CD4-positive, alpha-beta memory T cell (primary cell): ENCODE measurements around the gene IFI16. TPM values are rescaled to one million over a fixed set of nuclear protein-coding genes. Genes with fewer than 3 reads are reported as not detected.
A peak's percentile ranks its signal among the peaks of the same experiment; 100 is the strongest.
"Not testable (repeated sequence)": the region's sequence is repeated elsewhere in the genome, so short reads cannot be mapped to it uniquely, and the experiment has no call there.

Experiments
- CTCF ChIA-PET: fragments of 350-600 bp; sonication (Branson Sonifier 250); formaldehyde crosslinking; loops from one replicate; lab custom pipeline; 2021; ENCODE audit warnings: inconsistent platforms; ENCODE audit not compliant: partially characterized antibody; lab: Charles Lee
- POLR2A ChIA-PET: fragments of 350-600 bp; sonication (Branson Sonifier 250); formaldehyde crosslinking; loops from one replicate; lab custom pipeline; 2021; ENCODE audit not compliant: partially characterized antibody; lab: Charles Lee
- DNase-seq, 5 donors: peaks; one replicate each; pipeline versions ENCODE4 v3.0.0 to v3.0.0-alpha.2; 2020 to 2022; ENCODE audit warnings: mixed read lengths in 1 of 5
- H3K27ac ChIP-seq: one replicate; pipeline ENCODE4 v1.7.0; 2013; ENCODE audit warnings: low read depth, low read length
- H3K27me3 ChIP-seq: 2 replicates; pipeline ENCODE4 v1.7.0; 2013; ENCODE audit warnings: mild to moderate bottlenecking, low read length, moderate library complexity; ENCODE audit not compliant: insufficient read depth
- H3K36me3 ChIP-seq: 2 replicates; pipeline ENCODE4 v1.7.0; 2013; ENCODE audit warnings: mild to moderate bottlenecking, low read length, moderate library complexity; ENCODE audit not compliant: insufficient read depth
- H3K4me1 ChIP-seq: 2 replicates; pipeline ENCODE4 v1.7.0; 2013; ENCODE audit warnings: mild to moderate bottlenecking, low read length, moderate library complexity; ENCODE audit not compliant: insufficient read depth
- H3K4me3 ChIP-seq, 2 donors: one replicate each; pipeline ENCODE4 v1.7.0; 2013; ENCODE audit warnings: low read length in 2 of 2, mild to moderate bottlenecking in 1 of 2
- H3K9me3 ChIP-seq, 2 donors: one replicate each; pipeline ENCODE4 v1.7.0; 2013; ENCODE audit warnings: low read length in 2 of 2, control low read depth in 1 of 2; ENCODE audit not compliant: control insufficient read depth in 1 of 2
- H3K27ac Mint-ChIP-seq, 7 donors: one replicate each; pipeline ENCODE4 v1.8.0; 2020 to 2021; ENCODE audit warnings: mixed read lengths in 7 of 7, mild to moderate bottlenecking in 6 of 7, inconsistent platforms in 3 of 7, moderate library complexity in 3 of 7
- H3K27me3 Mint-ChIP-seq, 2 donors: one replicate each; pipeline ENCODE4 v1.8.0; 2020 to 2021; ENCODE audit warnings: mixed read lengths in 2 of 2
- H3K36me3 Mint-ChIP-seq, 2 donors: one replicate each; pipeline ENCODE4 v1.8.0; 2020 to 2021; ENCODE audit warnings: mixed read lengths in 2 of 2, inconsistent platforms in 1 of 2, mild to moderate bottlenecking in 1 of 2
- H3K4me1 Mint-ChIP-seq, 4 donors: one replicate each; pipeline ENCODE4 v1.8.0; 2020 to 2021; ENCODE audit warnings: mixed read lengths in 4 of 4, mild to moderate bottlenecking in 1 of 4
- H3K4me3 Mint-ChIP-seq, 8 donors: one replicate each; pipeline ENCODE4 v1.8.0; 2020 to 2021; ENCODE audit warnings: mixed read lengths in 8 of 8, mild to moderate bottlenecking in 7 of 8, moderate library complexity in 6 of 8, inconsistent platforms in 3 of 8
- H3K9me3 Mint-ChIP-seq, 8 donors: one replicate each; pipeline ENCODE4 v1.8.0; 2020 to 2021; ENCODE audit warnings: mixed read lengths in 8 of 8, mild to moderate bottlenecking in 5 of 8, inconsistent platforms in 3 of 8, moderate library complexity in 1 of 8
- intact Hi-C: fragments of 100-400 bp; cut with micrococcal nuclease; formaldehyde crosslinking; loops from one replicate; pipeline ENCODE4 v1.15.1; 2023
- polyA plus RNA-seq, 2 donors: library from polyadenylated mRNA; unstranded; fragments of 300-500 nt; fragmentation: Illumina TruSeq; gene quantifications; one replicate each; pipeline ENCODE4 v1.2.3, GENCODE V29; 2021
- total RNA-seq, 2 experiments: library from RNA; stranded (reverse); gene quantifications; one replicate each; pipeline ENCODE4 v1.2.3, GENCODE V29; 2021

The IFI16 gene
- total and polyA plus RNA-seq, 4 experiments from 2014 or later = 53.2 to 162 (median 146) TPM

DNA sequence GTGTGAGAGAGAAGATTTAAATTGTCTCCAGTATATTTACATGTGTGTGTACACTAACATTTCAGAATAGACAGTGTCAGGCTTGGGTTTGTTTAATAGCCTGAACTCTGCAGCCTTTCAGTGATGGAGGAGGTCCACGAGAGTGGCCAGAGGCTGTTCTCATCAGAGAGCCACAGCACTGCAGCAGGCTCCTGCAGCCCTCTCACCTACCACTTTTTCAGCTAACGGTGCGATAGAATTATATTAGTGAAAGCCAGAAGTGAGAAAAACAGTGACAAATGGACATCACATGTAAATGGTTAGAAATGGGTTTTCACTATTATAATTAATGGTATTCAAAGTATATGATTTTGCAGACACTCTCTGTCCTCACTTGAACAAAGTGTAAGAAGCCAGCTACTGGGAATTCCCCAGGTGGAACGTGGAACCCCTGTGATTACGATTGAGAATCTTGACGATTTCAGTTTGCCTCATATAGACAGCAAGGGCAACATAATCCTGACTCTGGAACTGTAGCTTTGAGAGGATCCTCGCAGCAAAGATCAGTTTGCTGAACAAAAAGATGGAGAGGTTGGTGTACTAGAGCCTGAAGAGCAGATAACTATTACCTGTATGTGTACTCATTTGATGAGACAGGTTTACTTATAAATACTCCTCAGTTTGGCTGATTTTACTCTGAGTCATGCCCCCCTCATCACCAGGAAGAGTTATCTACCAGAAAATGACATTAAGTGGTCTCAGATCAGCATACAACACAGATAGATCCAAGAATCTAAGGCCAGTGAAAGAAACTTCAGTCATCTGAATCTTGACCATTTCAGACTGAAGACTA, 31.4 kb downstream of the IFI16 start:
- H3K27ac ChIP-seq = no peak overlapping the region
- peak overlapping the region; percentile 33 to 98 (median 65) for H3K27ac Mint-ChIP-seq
- H3K36me3 ChIP-seq = peaks cover 71% of the 10 kb centered on the region
- peaks cover 54 to 87% of the 10 kb centered on the region in 2 donors for H3K36me3 Mint-ChIP-seq
- H3K9me3 ChIP-seq = no peaks in the 10 kb centered on the region
- no peaks in the 10 kb centered on the region for H3K9me3 Mint-ChIP-seq
- peaks cover 37 to 69% (median 50%) of the 10 kb centered on the region in 4 donors for H3K4me1 Mint-ChIP-seq
- H3K4me3 Mint-ChIP-seq = peak overlapping the region in 3 of 8 donors; percentile 2 to 14 (median 5)
- intact Hi-C loops = no loop called here
- H3K27me3 Mint-ChIP-seq = no peaks in the 10 kb centered on the region
- ChIA-PET POLR2A (interaction anchor here (1.1 to 2.7 kb wide), 4 partner anchors 26 to 33 kb away, joined by 3 to 10 read pairs (median 4); partner anchors contain the start of gene IFI16), CTCF (interaction anchor here (1.5 to 1.6 kb wide), 2 partner anchors 10 to 30 kb away, joined by 3 to 7 read pairs; no protein-coding TSS in a partner anchor)
- H3K4me1 ChIP-seq = peaks cover 32% of the 10 kb centered on the region
- no peak for DNase-seq
- H3K27me3 ChIP-seq = no peaks in the 10 kb centered on the region
- H3K4me3 ChIP-seq = no peak overlapping the region

DNA sequence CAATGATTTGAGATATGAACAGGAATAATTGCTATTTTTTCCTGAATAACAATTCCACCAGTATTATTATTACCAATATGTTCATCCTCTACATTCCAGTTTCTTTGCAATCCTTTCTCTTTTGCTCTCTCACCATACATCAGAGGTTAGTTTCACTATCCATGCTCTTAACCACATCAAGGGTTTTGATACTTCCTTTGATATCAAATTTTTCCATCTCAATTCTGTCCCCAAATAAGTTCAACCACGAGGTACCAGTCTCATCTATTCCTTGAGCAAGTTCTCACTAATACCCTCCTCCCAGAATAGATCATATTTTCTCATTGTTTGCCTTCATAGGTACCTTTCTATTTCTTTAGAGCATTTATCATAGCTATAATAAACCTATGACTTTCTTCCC, 36.8 kb downstream of the IFI16 start:
- H3K27ac ChIP-seq = peak overlapping the region; percentile 29
- intact Hi-C loops, H3K9me3 ChIP-seq, H3K27me3 Mint-ChIP-seq, H3K9me3 Mint-ChIP-seq, H3K27me3 ChIP-seq, CTCF ChIA-PET, POLR2A ChIA-PET, H3K4me3 ChIP-seq: not testable (repeated sequence)
- H3K4me3 Mint-ChIP-seq = peak overlapping the region in 7 of 8 donors; percentile 3 to 77 (median 51)
- peak overlapping the region; percentile 80 to 92 (median 87) for H3K27ac Mint-ChIP-seq
- H3K4me1 ChIP-seq = peaks cover 29% of the 10 kb centered on the region
- H3K36me3 Mint-ChIP-seq = peaks cover 58 to 78% of the 10 kb centered on the region in 2 donors
- peaks cover 44% of the 10 kb centered on the region for H3K36me3 ChIP-seq
- peak in 4 of 5 donors; percentile 34 to 56 (median 49) for DNase-seq
- H3K4me1 Mint-ChIP-seq = peaks cover 31 to 57% (median 39%) of the 10 kb centered on the region in 4 donors

DNA sequence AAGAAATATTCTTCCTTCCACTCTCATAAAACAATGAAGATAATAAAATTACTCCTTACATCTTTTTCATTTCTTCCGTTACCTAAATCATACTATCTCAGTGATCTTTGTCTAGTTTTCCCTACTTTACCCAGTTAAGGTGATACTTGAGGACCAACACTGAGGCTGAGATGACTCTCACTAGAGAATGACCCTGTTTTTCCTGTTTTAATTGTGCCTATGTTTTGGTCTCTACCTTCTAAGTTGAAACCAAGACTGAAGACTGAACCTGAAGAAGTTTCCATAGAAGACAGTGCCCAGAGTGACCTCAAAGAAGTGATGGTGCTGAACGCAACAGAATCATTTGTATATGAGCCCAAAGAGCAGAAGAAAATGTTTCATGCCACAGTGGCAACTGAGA, 41.7 kb downstream of the IFI16 start:
- H3K4me3 Mint-ChIP-seq = no peak overlapping the region
- no peaks in the 10 kb centered on the region for H3K27me3 ChIP-seq
- H3K36me3 ChIP-seq = peaks cover 57% of the 10 kb centered on the region
- intact Hi-C loops = no loop called here
- H3K27ac Mint-ChIP-seq = peak overlapping the region in 5 of 7 donors; percentile 29 to 88 (median 64)
- no peak for DNase-seq
- ChIA-PET POLR2A (no interaction called here), CTCF (no interaction called here)
- H3K4me1 Mint-ChIP-seq = peaks cover 39 to 54% (median 47%) of the 10 kb centered on the region in 4 donors
- peaks cover 43% of the 10 kb centered on the region for H3K4me1 ChIP-seq
- no peaks in the 10 kb centered on the region for H3K9me3 ChIP-seq
- H3K4me3 ChIP-seq = no peak overlapping the region
- peaks cover 0 to 2% (median 0%) of the 10 kb centered on the region in 8 donors for H3K9me3 Mint-ChIP-seq
- no peak overlapping the region for H3K27ac ChIP-seq
- H3K36me3 Mint-ChIP-seq = peaks cover 74 to 87% of the 10 kb centered on the region in 2 donors
- no peaks in the 10 kb centered on the region for H3K27me3 Mint-ChIP-seq

DNA sequence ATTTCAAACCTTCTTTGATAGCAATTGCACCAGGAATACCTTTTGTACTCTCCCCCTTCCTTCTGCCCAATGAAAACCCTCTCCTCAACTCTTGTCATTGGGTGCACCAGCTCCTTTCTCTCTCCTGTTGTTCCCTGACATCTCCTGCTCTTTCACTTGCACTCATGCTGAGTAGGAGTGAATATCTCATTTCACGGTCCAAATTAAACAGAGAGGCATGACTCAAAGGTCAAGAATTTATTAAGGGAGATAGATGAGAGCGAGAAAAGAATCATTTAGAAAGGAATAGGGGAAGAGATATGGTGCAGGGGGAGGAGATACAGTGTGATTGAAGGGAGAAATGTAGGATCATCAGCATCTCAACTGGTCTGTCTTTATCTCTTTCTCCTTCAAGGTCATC, 44.7 kb downstream of the IFI16 start:
- intact Hi-C loops = no loop called here
- peaks cover 70 to 76% of the 10 kb centered on the region in 2 donors for H3K36me3 Mint-ChIP-seq
- Histone ChIP-seq H3K4me3 (no peak overlapping the region), H3K4me1 (peaks cover 36% of the 10 kb centered on the region), H3K27ac (no peak overlapping the region), H3K36me3 (peaks cover 53% of the 10 kb centered on the region), H3K9me3 (no peaks in the 10 kb centered on the region), H3K27me3 (no peaks in the 10 kb centered on the region)
- DNase-seq = no peak
- peaks cover 0 to 2% (median 0%) of the 10 kb centered on the region in 8 donors for H3K9me3 Mint-ChIP-seq
- H3K4me3 Mint-ChIP-seq = no peak overlapping the region
- ChIA-PET CTCF (interaction anchor here (1.3 to 5.1 kb wide), 2 partner anchors 17 to 44 kb away, joined by 5 to 30 read pairs; partner anchors contain the start of gene IFI16), POLR2A (interaction anchor here (1.1 to 2.5 kb wide), 2 partner anchors 12 to 14 kb away, joined by 3 to 11 read pairs; no protein-coding TSS in a partner anchor)
- H3K27me3 Mint-ChIP-seq = no peaks in the 10 kb centered on the region
- peaks cover 35 to 52% (median 44%) of the 10 kb centered on the region in 4 donors for H3K4me1 Mint-ChIP-seq
- H3K27ac Mint-ChIP-seq = peak overlapping the region; percentile 41 to 91 (median 65)

DNA sequence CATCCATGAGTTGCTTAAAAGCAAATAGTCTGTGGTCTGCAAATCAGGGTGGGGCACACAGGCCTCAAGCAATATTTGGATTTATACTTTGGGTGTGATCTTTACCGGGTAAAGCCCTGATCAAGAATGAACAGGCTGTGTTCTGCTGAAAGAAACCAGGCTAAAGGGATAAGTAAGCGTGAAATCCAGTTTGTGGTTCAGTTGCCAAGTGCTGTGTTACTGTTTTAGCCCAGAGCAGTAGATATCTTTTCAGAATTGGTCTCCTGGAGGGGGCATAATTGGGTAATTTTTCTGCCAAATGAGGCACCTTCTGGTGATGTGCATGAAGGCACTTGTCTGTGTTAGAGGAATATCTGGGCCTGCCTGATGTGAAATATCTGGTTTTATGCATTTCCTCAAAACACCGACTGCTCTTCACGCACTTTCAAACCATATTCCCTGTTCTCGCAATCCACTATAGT, 45.5 kb downstream of the IFI16 start:
- intact Hi-C loops = loop anchor here (5.0 kb wide), 1 partner anchor 43 kb away; no protein-coding TSS in a partner anchor
- peaks cover 34 to 51% (median 45%) of the 10 kb centered on the region in 4 donors for H3K4me1 Mint-ChIP-seq
- ChIA-PET POLR2A (interaction anchor here (0.9 to 1.9 kb wide), 4 partner anchors 13 to 47 kb away, joined by 3 to 15 read pairs (median 4); no protein-coding TSS in a partner anchor), CTCF (interaction anchor here (1.0 to 5.1 kb wide), 4 partner anchors 16 to 47 kb away, joined by 3 to 30 read pairs (median 4); no protein-coding TSS in a partner anchor)
- peak overlapping the region; percentile 48 to 85 (median 65) for H3K27ac Mint-ChIP-seq
- H3K27me3 Mint-ChIP-seq = no peaks in the 10 kb centered on the region
- no peak overlapping the region for H3K27ac ChIP-seq
- no peaks in the 10 kb centered on the region for H3K9me3 ChIP-seq
- H3K4me3 ChIP-seq = no peak overlapping the region
- peaks cover 52% of the 10 kb centered on the region for H3K36me3 ChIP-seq
- DNase-seq = no peak
- no peaks in the 10 kb centered on the region for H3K27me3 ChIP-seq
- peaks cover 0 to 2% (median 0%) of the 10 kb centered on the region in 8 donors for H3K9me3 Mint-ChIP-seq
- peaks cover 64 to 70% of the 10 kb centered on the region in 2 donors for H3K36me3 Mint-ChIP-seq
- peaks cover 36% of the 10 kb centered on the region for H3K4me1 ChIP-seq
- peak overlapping the region in 3 of 8 donors; percentile 14 to 47 (median 39) for H3K4me3 Mint-ChIP-seq

DNA sequence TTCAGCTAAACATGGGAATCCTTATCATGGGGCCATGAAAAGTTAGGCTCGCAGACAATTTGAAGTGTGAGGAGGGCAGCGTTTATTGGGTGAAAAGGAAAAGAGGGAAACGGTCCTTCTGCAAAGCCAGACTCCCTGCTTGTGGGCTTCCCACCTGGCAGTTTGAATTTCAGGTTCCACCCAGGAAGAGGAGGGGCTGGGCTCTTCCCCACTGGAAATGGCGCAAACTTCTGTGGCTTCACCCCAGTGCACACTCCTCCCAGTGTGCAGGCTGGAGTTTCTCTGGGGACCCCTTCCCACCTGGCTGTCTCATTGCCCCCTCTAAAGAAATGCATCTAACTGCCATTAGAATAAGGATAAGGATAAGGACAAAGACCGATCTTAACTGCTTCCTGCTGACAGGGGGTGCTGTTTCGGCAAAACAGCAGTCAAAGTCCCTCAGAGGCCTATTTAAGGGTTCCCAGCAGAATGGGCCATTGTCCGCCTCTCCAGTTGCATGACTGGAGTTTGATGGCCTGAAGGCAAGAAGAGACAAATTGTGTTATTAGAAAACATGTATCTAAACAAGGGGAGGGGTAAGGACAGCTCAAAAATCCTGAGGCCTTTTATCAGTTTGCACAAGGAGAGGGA, 46.5 kb downstream of the IFI16 start:
- Histone ChIP-seq H3K4me1 (peaks cover 36% of the 10 kb centered on the region), H3K4me3 (no peak overlapping the region), H3K9me3 (no peaks in the 10 kb centered on the region), H3K27me3 (no peaks in the 10 kb centered on the region), H3K36me3 (peaks cover 42% of the 10 kb centered on the region), H3K27ac (no peak overlapping the region)
- POLR2A ChIA-PET = interaction anchor here (0.9 to 1.9 kb wide), 4 partner anchors 12 to 47 kb away, joined by 3 to 15 read pairs (median 4); no protein-coding TSS in a partner anchor
- Mint-ChIP-seq H3K27ac (peak overlapping the region in 6 of 7 donors; percentile 42 to 85 (median 69)), H3K36me3 (peaks cover 54 to 60% of the 10 kb centered on the region in 2 donors), H3K4me1 (peaks cover 30 to 44% (median 42%) of the 10 kb centered on the region in 4 donors), H3K4me3 (no peak overlapping the region), H3K9me3 (peaks cover 0 to 2% (median 0%) of the 10 kb centered on the region in 8 donors), H3K27me3 (no peaks in the 10 kb centered on the region)
- intact Hi-C loops = loop anchor here (5.0 kb wide), 1 partner anchor 44 kb away; no protein-coding TSS in a partner anchor
- DNase-seq = no peak
- CTCF ChIA-PET = interaction anchor here (1.0 to 5.1 kb wide), 4 partner anchors 15 to 48 kb away, joined by 3 to 30 read pairs (median 4); no protein-coding TSS in a partner anchor
